GM19395 (cell line): ENCODE measurements around the gene KCNQ1.

Experiments
- ATAC-seq: cut with Tn5 transposase; IDR thresholded peaks from one replicate; pipeline ENCODE4 v1.9.1; 2021; ENCODE audit warnings: mild to moderate bottlenecking, moderate library complexity; ENCODE audit not compliant: unreplicated experiment

KCNQ1 gene

GRCh38 chr11:2424811-2425495 is 19.9 kb upstream of the KCNQ1 start:
- ATAC-seq = no peak

- ATAC-seq = no peak
Observed at GRCh38 chr11:2425506-2425905, 19.3 kb upstream of the KCNQ1 start.

- ATAC-seq = no peak
Observed at GRCh38 chr11:2426221-2426620, 18.6 kb upstream of the KCNQ1 start.

- ATAC-seq = no peak
Observed at GRCh38 chr11:2426826-2427521, 17.8 kb upstream of the KCNQ1 start.

- ATAC-seq = no peak
Observed at GRCh38 chr11:2427721-2428321, 17.0 kb upstream of the KCNQ1 start.

- ATAC-seq = no peak
Observed at GRCh38 chr11:2428322-2428795, 16.4 kb upstream of the KCNQ1 start.

- ATAC-seq = no peak
Observed at GRCh38 chr11:2431395-2431794, 13.4 kb upstream of the KCNQ1 start.

- ATAC-seq = no peak
Observed at GRCh38 chr11:2432171-2432621, 12.6 kb upstream of the KCNQ1 start.

- ATAC-seq = no peak
Observed at GRCh38 chr11:2432628-2433071, 12.2 kb upstream of the KCNQ1 start.

- ATAC-seq = no peak
Observed at GRCh38 chr11:2433106-2433925, 11.5 kb upstream of the KCNQ1 start.

- no peak for ATAC-seq
Observed at GRCh38 chr11:2434008-2434407, 10.8 kb upstream of the KCNQ1 start.

- ATAC-seq = no peak
Observed at GRCh38 chr11:2434506-2435255, 10.1 kb upstream of the KCNQ1 start.

GRCh38 chr11:2435288-2436012 is 9.4 kb upstream of the KCNQ1 start:
- no peak for ATAC-seq

- no peak for ATAC-seq
Observed at GRCh38 chr11:2436013-2436520, 8.7 kb upstream of the KCNQ1 start.

- no peak for ATAC-seq
Observed at GRCh38 chr11:2436521-2437031, 8.2 kb upstream of the KCNQ1 start.

GRCh38 chr11:2437516-2437915 is 7.3 kb upstream of the KCNQ1 start:
- no peak for ATAC-seq

GRCh38 chr11:2439820-2440219 is 5.0 kb upstream of the KCNQ1 start:
- ATAC-seq = no peak

GRCh38 chr11:2440646-2441045 is 4.2 kb upstream of the KCNQ1 start:
- ATAC-seq = no peak

GRCh38 chr11:2441171-2441570 is 3.6 kb upstream of the KCNQ1 start:
- no peak for ATAC-seq
